Measurements from ENCODE around the gene DAZAP2.
"Not testable (repeated sequence)": the region's sequence is repeated elsewhere in the genome, so short reads cannot be mapped to it uniquely, and the experiment has no call there.

GRCh38 chr12:51227112-51227511, 11.5 kb upstream of the DAZAP2 start:
- TF ChIP-seq CTCF (conservative IDR thresholded peaks at IDR 0.05; ENCODE audit: low read depth in 2 of 2); POLR2AphosphoS5 (IDR thresholded peaks at IDR 0.05; ENCODE audit: low read depth); ZNF114 (CRISPR knock-in tag; IDR thresholded peaks at IDR 0.05); STAT1 (IDR thresholded peaks at IDR 0.05; ENCODE audit: unreplicated experiment): not testable (repeated sequence)
